Caki2 (cell line): ENCODE measurements around the gene ICAM1. TPM values are rescaled to one million over a fixed set of nuclear protein-coding genes. Genes with fewer than 3 reads are reported as not detected.
A peak's percentile ranks its signal among the peaks of the same experiment; 100 is the strongest.
"Not testable (repeated sequence)": the region's sequence is repeated elsewhere in the genome, so short reads cannot be mapped to it uniquely, and the experiment has no call there.

Source experiments
- DNase-seq: peaks from one replicate; pipeline ENCODE4 v3.0.0-alpha.2; 2015; ENCODE audit warnings: low read depth
- in situ Hi-C: cut with HindIII; loops from 2 replicates; pipeline ENCODE4 v1.10.0; 2016; ENCODE audit warnings: low sequenced_read_pairs, low pct_unique_long_range_greater_than_20kb, mixed read lengths
- total RNA-seq: library from RNA; depleted of rRNA; stranded (reverse); fragments of >200 nt; shearing (Covaris generic); gene quantifications from 2 replicates; pipeline ENCODE4 v1.2.3, GENCODE V29; 2014; ENCODE audit warnings: low replicate concordance

Gene ICAM1
- total RNA-seq, 1 experiment from 2014 or later: not detected

GRCh38 chr19:10269333-10270179 lies 1.4 kb upstream of the ICAM1 start:
- in situ Hi-C loops: no loop called here
- peak; percentile 37 for DNase-seq

GRCh38 chr19:10270180-10270615 lies 722 bp upstream of the ICAM1 start:
- DNase-seq: no peak
- in situ Hi-C loops: no loop called here

- in situ Hi-C loops: no loop called here
- no peak for DNase-seq
Measured at GRCh38 chr19:10271543-10272086, 695 bp downstream of the ICAM1 start.

- in situ Hi-C loops: no loop called here
- DNase-seq: no peak
Measured at GRCh38 chr19:10274589-10274988, 3.7 kb downstream of the ICAM1 start.

GRCh38 chr19:10277795-10278589 lies 7.1 kb downstream of the ICAM1 start:
- no peak for DNase-seq

GRCh38 chr19:10278935-10279334 lies 8.0 kb downstream of the ICAM1 start:
- no peak for DNase-seq
- in situ Hi-C loops: no loop called here

More at GRCh38 chr19:10277795-10278589, 7.1 kb downstream of the ICAM1 start:
- in situ Hi-C loops: no loop called here

- no peak for DNase-seq
- in situ Hi-C loops: no loop called here
Measured at GRCh38 chr19:10279737-10280442, 9.0 kb downstream of the ICAM1 start.

GRCh38 chr19:10282043-10282442 lies 11.1 kb downstream of the ICAM1 start:
- in situ Hi-C loops: not testable (repeated sequence)

GRCh38 chr19:10283301-10284064 lies 12.6 kb downstream of the ICAM1 start:
- in situ Hi-C loops: no loop called here
- no peak for DNase-seq

More at GRCh38 chr19:10282043-10282442, 11.1 kb downstream of the ICAM1 start:
- not testable (repeated sequence) for DNase-seq

GRCh38 chr19:10284065-10284959 lies 13.4 kb downstream of the ICAM1 start:
- no peak for DNase-seq
- in situ Hi-C loops: no loop called here

GRCh38 chr19:10284960-10285278 lies 14.0 kb downstream of the ICAM1 start:
- no peak for DNase-seq
- in situ Hi-C loops: no loop called here

- DNase-seq: no peak
- in situ Hi-C loops: no loop called here
Measured at GRCh38 chr19:10285393-10285792, 14.5 kb downstream of the ICAM1 start.

- in situ Hi-C loops: no loop called here
- no peak for DNase-seq
Measured at GRCh38 chr19:10286803-10287737, 16.1 kb downstream of the ICAM1 start, which contains the start of gene ICAM4. Gene ICAM4 (plus strand): TSS chr19:10286955. CDS start chr19:10287013, 58 bp downstream.

GRCh38 chr19:10288662-10289166 lies 17.8 kb downstream of the ICAM1 start:
- no peak for DNase-seq
- in situ Hi-C loops: no loop called here

GRCh38 chr19:10289167-10289835 lies 18.4 kb downstream of the ICAM1 start:
- in situ Hi-C loops: no loop called here
- DNase-seq: no peak
